ENCODE measurements around the gene SLC6A1.

Gene SLC6A1

GRCh38 chr3:11085093-11085840 is 92.7 kb downstream of the SLC6A1 start:
- no peak for TF ChIP-seq CTCF (IDR thresholded peaks at IDR 0.05; ENCODE audit: low read depth, low read length)
- TF ChIP-seq POLR2A (IDR thresholded peaks at IDR 0.05; ENCODE audit: extremely low read depth, insufficient read length) = no peak
- TF ChIP-seq MYC (IDR thresholded peaks at IDR 0.05; ENCODE audit: low read depth, low read length) = no peak
- TF ChIP-seq MAX (IDR thresholded peaks at IDR 0.05; ENCODE audit: low read depth, low read length) = no peak
- DNase-seq (ENCODE audit: low read depth) = no peak
- H3K4me3 ChIP-seq (ENCODE audit: low read depth, low read length) = no peak overlapping the region

- no peak for DNase-seq (ENCODE audit: low read depth)
- TF ChIP-seq CTCF (IDR thresholded peaks at IDR 0.05; ENCODE audit: low read depth, low read length) = no peak
- TF ChIP-seq MYC (IDR thresholded peaks at IDR 0.05; ENCODE audit: low read depth, low read length) = no peak
- TF ChIP-seq POLR2A (IDR thresholded peaks at IDR 0.05; ENCODE audit: extremely low read depth, insufficient read length) = no peak
- no peak for TF ChIP-seq MAX (IDR thresholded peaks at IDR 0.05; ENCODE audit: low read depth, low read length)
- no peak overlapping the region for H3K4me3 ChIP-seq (ENCODE audit: low read depth, low read length)
These were observed 94.3 kb downstream of the SLC6A1 start for GRCh38 chr3:11086856-11087255.

- H3K4me3 ChIP-seq (ENCODE audit: low read depth, low read length) = no peak overlapping the region
- no peak for DNase-seq (ENCODE audit: low read depth)
- TF ChIP-seq MAX (IDR thresholded peaks at IDR 0.05; ENCODE audit: low read depth, low read length) (no peak), MYC (IDR thresholded peaks at IDR 0.05; ENCODE audit: low read depth, low read length) (no peak), CTCF (IDR thresholded peaks at IDR 0.05; ENCODE audit: low read depth, low read length) (no peak), POLR2A (IDR thresholded peaks at IDR 0.05; ENCODE audit: extremely low read depth, insufficient read length) (no peak)
These were observed 95.5 kb downstream of the SLC6A1 start for GRCh38 chr3:11088066-11088465.

- H3K4me3 ChIP-seq (ENCODE audit: low read depth, low read length) = no peak overlapping the region
- no peak for TF ChIP-seq POLR2A (IDR thresholded peaks at IDR 0.05; ENCODE audit: extremely low read depth, insufficient read length)
- TF ChIP-seq CTCF (IDR thresholded peaks at IDR 0.05; ENCODE audit: low read depth, low read length) = no peak
- TF ChIP-seq MAX (IDR thresholded peaks at IDR 0.05; ENCODE audit: low read depth, low read length) = no peak
- TF ChIP-seq MYC (IDR thresholded peaks at IDR 0.05; ENCODE audit: low read depth, low read length) = no peak
- no peak for DNase-seq (ENCODE audit: low read depth)
These were observed 96.3 kb downstream of the SLC6A1 start for GRCh38 chr3:11088831-11089230.

Measured in NB4 (cell line).